Memory B cell (primary cell): ENCODE measurements around the gene WDR33.
A peak's percentile ranks its signal among the peaks of the same experiment; 100 is the strongest.

Experiments
- ATAC-seq: fragments of 150-1000 bp; cut with Tn5 transposase; 2 replicates; pipeline ENCODE4 v1.10.0; 2021; ENCODE audit warnings: low read depth, mild to moderate bottlenecking, moderate library complexity
- DNase-seq, 2 donors: peaks; one replicate each; pipeline ENCODE4 v3.0.0; 2022; ENCODE audit warnings: low spot score in 2 of 2
- H3K27ac Mint-ChIP-seq: one replicate; pipeline ENCODE4 v1.8.0; 2022; ENCODE audit warnings: mild to moderate bottlenecking, moderate library complexity, mixed read lengths
- H3K27me3 Mint-ChIP-seq: one replicate; pipeline ENCODE4 v1.8.0; 2022; ENCODE audit warnings: mixed read lengths
- H3K36me3 Mint-ChIP-seq: one replicate; pipeline ENCODE4 v1.8.0; 2022; ENCODE audit warnings: mild to moderate bottlenecking, mixed read lengths
- H3K4me1 Mint-ChIP-seq: one replicate; pipeline ENCODE4 v1.8.0; 2022; ENCODE audit warnings: mixed read lengths
- H3K4me3 Mint-ChIP-seq: one replicate; pipeline ENCODE4 v1.8.0; 2022; ENCODE audit warnings: mild to moderate bottlenecking, moderate library complexity, mixed read lengths
- H3K9me3 Mint-ChIP-seq: one replicate; pipeline ENCODE4 v1.8.0; 2022; ENCODE audit warnings: mixed read lengths

The WDR33 gene

DNA sequence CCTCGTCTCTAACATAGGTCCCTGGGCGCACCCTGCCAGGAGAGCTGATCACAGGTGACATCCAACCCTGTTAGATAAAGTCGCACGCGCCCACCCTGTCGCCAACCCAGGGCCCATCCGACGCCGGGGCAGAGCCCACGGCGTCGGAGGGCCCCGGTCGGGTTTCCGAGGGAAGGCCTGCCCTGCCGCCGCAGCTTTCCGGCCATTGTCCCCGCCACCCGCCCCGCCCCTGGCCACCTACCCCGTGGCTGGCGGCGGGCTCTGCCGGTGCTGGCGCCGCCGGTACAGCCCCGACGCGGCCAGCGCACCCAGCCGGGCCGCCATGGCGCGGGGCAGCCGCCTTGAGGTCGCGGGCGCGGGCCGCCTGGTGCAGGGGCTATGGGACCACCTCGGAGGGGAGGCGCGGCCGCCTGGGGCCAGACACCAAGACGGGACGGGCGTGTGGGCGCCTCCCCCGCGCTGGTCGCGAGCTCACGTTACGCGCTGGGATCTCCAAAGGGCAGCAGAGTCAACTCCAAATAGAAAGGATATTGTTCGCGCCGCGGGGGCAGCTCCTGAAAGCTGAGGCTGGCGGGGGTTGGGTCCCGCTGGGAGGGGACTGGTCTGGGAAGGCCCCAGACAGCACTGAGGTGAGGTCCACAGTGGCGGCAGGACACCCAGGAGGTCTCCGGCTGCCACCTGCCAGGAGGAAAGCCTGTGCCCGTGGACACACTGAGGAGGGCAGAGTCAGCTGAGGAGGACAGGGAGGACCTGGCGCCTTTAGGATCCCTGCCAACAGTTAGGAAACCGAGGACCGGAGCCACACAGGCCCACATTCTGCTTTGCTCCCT, 146.7 kb downstream of the WDR33 start:
- ATAC-seq (no peak), DNase-seq (no peak)
- Mint-ChIP-seq H3K4me3 (no peak overlapping the region), H3K9me3 (no peaks in the 10 kb centered on the region), H3K27me3 (peaks cover 32% of the 10 kb centered on the region), H3K36me3 (no peaks in the 10 kb centered on the region), H3K27ac (no peak overlapping the region), H3K4me1 (peaks cover 8% of the 10 kb centered on the region)

- Mint-ChIP-seq H3K27me3 (peaks cover 32% of the 10 kb centered on the region), H3K4me1 (peaks cover 8% of the 10 kb centered on the region), H3K27ac (no peak overlapping the region), H3K9me3 (no peaks in the 10 kb centered on the region), H3K4me3 (no peak overlapping the region), H3K36me3 (no peaks in the 10 kb centered on the region)
- DNase-seq = no peak
- ATAC-seq = no peak
Measured at GRCh38 chr2:127663566-127664064, 147.4 kb downstream of the WDR33 start.

- H3K9me3 Mint-ChIP-seq = no peaks in the 10 kb centered on the region
- H3K4me1 Mint-ChIP-seq = peaks cover 8% of the 10 kb centered on the region
- H3K27ac Mint-ChIP-seq = no peak overlapping the region
- H3K27me3 Mint-ChIP-seq = peaks cover 32% of the 10 kb centered on the region
- no peak overlapping the region for H3K4me3 Mint-ChIP-seq
- no peaks in the 10 kb centered on the region for H3K36me3 Mint-ChIP-seq
- no peak for DNase-seq
- ATAC-seq = no peak
Measured at GRCh38 chr2:127662937-127663565, 147.9 kb downstream of the WDR33 start.

DNA sequence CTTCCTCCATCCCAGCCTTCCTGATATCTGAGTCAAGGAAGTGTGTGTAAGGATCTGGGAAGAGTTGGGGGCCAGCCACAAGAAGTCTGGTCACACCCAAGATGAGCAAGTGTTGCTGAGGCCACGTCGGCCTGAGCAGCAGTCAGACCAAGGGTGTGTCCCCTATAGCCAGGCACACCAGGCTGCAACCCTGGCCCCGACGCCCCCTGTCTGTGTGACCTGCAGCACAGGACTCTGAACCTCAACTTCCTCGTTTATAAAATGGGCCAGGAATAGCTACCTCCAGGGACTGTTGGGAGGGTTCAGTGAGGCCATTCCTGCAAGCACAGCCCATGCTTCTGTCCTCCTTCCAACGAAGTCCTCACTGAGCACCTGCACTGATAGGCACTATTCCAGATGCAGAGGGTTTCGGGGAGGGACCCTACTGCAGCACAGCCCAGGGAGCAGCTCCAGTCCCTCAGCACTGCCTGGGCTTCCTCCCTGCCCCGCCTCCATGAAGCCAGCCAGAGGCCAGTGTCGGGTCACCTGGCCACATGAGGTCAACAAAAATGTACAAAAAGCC, 148.9 kb downstream of the WDR33 start:
- Mint-ChIP-seq H3K4me1 (peaks cover 8% of the 10 kb centered on the region), H3K4me3 (no peak overlapping the region), H3K9me3 (no peaks in the 10 kb centered on the region), H3K27me3 (peaks cover 32% of the 10 kb centered on the region), H3K36me3 (no peaks in the 10 kb centered on the region), H3K27ac (no peak overlapping the region)
- no peak for DNase-seq
- no peak for ATAC-seq

GRCh38 chr2:127661072-127661649, 149.8 kb downstream of the WDR33 start:
- H3K36me3 Mint-ChIP-seq = no peaks in the 10 kb centered on the region
- H3K4me1 Mint-ChIP-seq = peaks cover 12% of the 10 kb centered on the region
- H3K9me3 Mint-ChIP-seq = no peaks in the 10 kb centered on the region
- no peak overlapping the region for H3K4me3 Mint-ChIP-seq
- H3K27ac Mint-ChIP-seq = no peak overlapping the region
- peaks cover 29% of the 10 kb centered on the region for H3K27me3 Mint-ChIP-seq
- ATAC-seq (no peak), DNase-seq (no peak)

DNA sequence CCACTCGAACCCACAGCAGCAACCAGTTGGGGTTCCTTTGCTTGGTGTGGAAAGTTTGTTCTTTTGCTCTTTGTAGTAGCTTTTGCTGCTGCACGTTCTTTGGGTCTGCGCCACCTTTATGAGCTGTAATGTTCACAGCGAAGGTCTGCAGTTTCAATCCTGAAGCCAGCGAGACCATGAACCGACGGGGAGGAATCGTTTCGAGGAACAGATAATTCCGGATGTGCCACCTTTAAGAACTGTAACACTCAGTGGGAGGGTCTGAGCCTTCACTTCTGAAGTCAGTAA, 150.7 kb downstream of the WDR33 start:
- H3K27ac Mint-ChIP-seq = no peak overlapping the region
- H3K9me3 Mint-ChIP-seq = no peaks in the 10 kb centered on the region
- ATAC-seq = no peak
- no peak overlapping the region for H3K4me3 Mint-ChIP-seq
- H3K27me3 Mint-ChIP-seq = peaks cover 24% of the 10 kb centered on the region
- H3K4me1 Mint-ChIP-seq = peaks cover 12% of the 10 kb centered on the region
- DNase-seq = no peak
- H3K36me3 Mint-ChIP-seq = no peaks in the 10 kb centered on the region

- H3K27ac Mint-ChIP-seq = no peak overlapping the region
- H3K36me3 Mint-ChIP-seq = no peaks in the 10 kb centered on the region
- no peak for DNase-seq
- H3K4me1 Mint-ChIP-seq = peaks cover 14% of the 10 kb centered on the region
- H3K27me3 Mint-ChIP-seq = peaks cover 24% of the 10 kb centered on the region
- H3K4me3 Mint-ChIP-seq = no peak overlapping the region
- H3K9me3 Mint-ChIP-seq = no peaks in the 10 kb centered on the region
- peak; percentile 41 for ATAC-seq
Measured at GRCh38 chr2:127659408-127660290, 151.3 kb downstream of the WDR33 start.

DNA sequence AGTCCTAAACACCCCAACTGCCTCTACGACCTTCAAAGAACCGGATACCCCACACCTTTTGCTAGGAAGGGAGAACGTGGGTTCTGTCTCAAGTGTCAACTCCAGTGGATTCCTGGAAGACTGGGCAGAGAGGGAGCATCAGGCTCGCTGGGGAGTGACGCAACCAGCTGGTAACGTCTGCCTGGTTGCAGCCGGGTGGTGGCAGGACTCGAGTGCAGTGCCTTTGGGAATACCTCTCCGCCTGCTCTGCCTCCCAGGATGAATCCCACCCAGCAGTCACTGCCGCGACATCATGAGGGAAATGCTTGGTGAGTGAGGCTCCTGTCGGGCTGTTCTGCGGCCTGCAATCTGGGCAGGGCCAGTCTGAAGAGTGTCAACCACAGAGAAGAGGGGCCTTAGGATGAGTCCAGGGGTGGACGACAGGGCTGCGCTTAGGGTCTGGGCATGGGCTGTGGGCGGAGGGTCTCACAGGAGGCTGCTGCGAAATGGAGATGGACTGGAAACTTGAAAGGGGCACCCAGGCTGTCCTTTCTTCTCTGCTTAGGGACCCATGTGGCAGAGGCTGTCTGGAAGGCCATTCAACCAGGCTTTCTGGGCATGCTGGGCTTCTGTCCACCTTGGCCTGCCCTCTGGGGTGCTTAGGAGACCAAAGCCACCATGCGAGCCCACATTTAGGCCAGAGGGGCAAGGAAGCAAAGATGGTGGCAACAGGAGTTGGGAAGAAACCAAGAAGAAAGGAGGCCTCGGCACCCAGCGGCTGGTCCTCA, 152.1 kb downstream of the WDR33 start:
- DNase-seq (no peak), ATAC-seq (no peak)
- H3K4me3 Mint-ChIP-seq = no peak overlapping the region
- H3K9me3 Mint-ChIP-seq = no peaks in the 10 kb centered on the region
- H3K4me1 Mint-ChIP-seq = peaks cover 15% of the 10 kb centered on the region
- H3K36me3 Mint-ChIP-seq = no peaks in the 10 kb centered on the region
- H3K27me3 Mint-ChIP-seq = peaks cover 24% of the 10 kb centered on the region
- no peak overlapping the region for H3K27ac Mint-ChIP-seq

DNA sequence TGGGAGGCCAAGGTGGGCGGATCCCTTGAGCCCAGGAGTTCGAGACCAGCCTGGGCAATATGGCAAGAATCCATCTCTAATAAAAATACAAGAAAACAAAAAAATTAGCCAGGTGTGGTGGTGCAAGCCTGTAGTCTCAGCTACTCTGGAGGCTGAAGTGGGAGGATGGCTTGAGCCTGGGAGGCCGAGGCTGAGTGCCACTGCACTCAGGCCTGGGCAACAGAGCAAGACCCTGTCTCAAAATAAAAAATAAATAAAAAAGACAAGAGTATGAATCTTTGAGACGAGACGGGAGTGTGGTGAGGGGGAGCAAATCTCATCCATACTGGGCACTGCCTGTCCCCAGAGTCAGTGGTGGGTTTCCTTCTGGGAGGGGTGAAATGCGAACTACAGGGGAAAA, 152.8 kb downstream of the WDR33 start:
- Mint-ChIP-seq H3K4me3 (no peak overlapping the region), H3K4me1 (peaks cover 16% of the 10 kb centered on the region), H3K36me3 (no peaks in the 10 kb centered on the region), H3K9me3 (no peaks in the 10 kb centered on the region), H3K27ac (no peak overlapping the region), H3K27me3 (peaks cover 22% of the 10 kb centered on the region)
- no peak for ATAC-seq
- no peak for DNase-seq

GRCh38 chr2:127657232-127657595, 153.8 kb downstream of the WDR33 start:
- no peak for DNase-seq
- no peak overlapping the region for H3K4me3 Mint-ChIP-seq
- no peak overlapping the region for H3K27ac Mint-ChIP-seq
- H3K4me1 Mint-ChIP-seq = peaks cover 23% of the 10 kb centered on the region
- H3K27me3 Mint-ChIP-seq = peaks cover 20% of the 10 kb centered on the region
- no peaks in the 10 kb centered on the region for H3K9me3 Mint-ChIP-seq
- H3K36me3 Mint-ChIP-seq = no peaks in the 10 kb centered on the region
- no peak for ATAC-seq

DNA sequence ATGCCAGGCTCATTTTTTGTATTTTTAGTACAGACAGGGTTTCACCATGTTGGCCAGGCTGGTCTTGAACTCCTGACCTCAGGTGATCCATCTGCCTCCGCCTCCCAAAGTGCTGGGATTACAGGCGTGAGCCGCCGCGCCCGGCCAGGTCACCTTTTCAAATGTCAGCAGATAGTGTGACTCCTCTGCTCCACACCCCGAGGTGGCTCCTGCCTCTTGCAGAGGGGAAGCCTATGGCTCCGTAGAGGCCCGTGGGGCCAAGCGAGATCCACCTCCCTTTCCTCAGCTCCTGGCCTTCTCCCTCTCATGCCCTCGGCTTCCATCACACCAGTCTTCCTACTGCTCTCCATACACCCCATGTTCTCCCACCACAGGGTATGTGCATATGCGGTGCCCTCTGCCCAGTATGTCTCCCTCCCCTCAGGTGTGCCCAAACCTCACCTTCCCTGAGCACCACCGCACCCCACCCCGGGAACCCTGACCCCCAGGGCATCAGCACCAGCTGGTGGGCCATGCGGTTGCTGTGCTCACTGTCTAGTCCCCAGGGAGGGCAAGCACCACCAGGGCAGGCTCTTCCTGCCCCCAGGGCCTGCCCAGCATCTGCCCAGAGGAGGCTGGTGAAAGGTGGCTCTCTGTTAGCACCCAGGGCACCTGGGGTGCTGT, 154.3 kb downstream of the WDR33 start:
- no peaks in the 10 kb centered on the region for H3K9me3 Mint-ChIP-seq
- H3K4me3 Mint-ChIP-seq = no peak overlapping the region
- H3K27ac Mint-ChIP-seq = no peak overlapping the region
- no peak for ATAC-seq
- DNase-seq = no peak
- no peaks in the 10 kb centered on the region for H3K36me3 Mint-ChIP-seq
- peaks cover 28% of the 10 kb centered on the region for H3K4me1 Mint-ChIP-seq
- peaks cover 16% of the 10 kb centered on the region for H3K27me3 Mint-ChIP-seq

DNA sequence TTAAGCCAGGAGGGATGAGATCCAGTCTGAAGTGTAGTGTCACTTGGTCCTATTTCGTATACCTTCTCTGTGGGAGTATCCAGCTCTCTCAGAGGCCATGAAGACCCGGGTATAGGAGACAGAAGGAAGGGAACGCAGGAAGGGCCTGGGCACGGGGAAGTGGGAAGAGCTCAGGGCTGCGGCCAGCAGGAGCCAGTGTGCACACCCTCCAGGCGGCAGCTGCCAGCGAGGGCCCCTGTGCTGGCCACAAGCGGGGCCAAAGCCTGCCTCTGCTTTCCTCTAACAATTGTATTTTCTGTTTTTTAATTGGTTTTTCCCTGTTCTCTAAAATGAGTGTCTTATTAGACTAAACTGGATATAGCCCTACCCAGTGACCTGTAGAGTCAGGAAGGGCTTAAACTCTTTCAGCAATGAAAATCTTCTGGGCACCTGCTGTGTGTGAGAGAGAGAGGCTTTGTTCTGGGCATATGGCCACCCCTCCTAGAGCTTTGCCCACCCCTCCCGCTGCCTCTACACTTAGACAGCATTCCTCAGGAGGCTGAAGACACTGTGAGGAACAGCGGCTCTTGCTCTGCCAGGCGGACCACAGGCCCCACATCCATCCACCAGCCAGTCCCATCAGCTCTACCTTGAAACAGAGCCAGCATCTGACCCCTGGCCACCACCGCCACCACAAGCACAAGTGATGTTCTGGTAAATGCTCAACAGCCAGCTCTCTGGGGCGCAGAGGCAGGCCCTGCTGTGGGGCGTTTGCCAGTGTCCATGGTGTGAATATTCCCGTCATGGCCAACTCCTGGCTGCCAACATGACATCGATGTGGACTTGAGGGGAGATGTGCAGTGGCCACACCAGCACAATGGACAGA, 155.5 kb downstream of the WDR33 start:
- DNase-seq (no peak), ATAC-seq (no peak)
- H3K27ac Mint-ChIP-seq = no peak overlapping the region
- no peak overlapping the region for H3K4me3 Mint-ChIP-seq
- H3K36me3 Mint-ChIP-seq = no peaks in the 10 kb centered on the region
- no peaks in the 10 kb centered on the region for H3K9me3 Mint-ChIP-seq
- H3K4me1 Mint-ChIP-seq = peaks cover 38% of the 10 kb centered on the region
- peaks cover 6% of the 10 kb centered on the region for H3K27me3 Mint-ChIP-seq
